H1 (cell line): ENCODE results near the gene BTG3. TPM values are rescaled to one million over a fixed set of nuclear protein-coding genes. Genes with fewer than 3 reads are reported as not detected.

Source experiments
- CTCF ChIA-PET: fragments of 300-600 bp; sonication (Branson Sonifier 250); formaldehyde crosslinking; loops from one replicate; lab custom pipeline; 2021; ENCODE audit not compliant: partially characterized antibody; lab: Charles Lee
- POLR2A ChIA-PET: fragments of 300-600 bp; sonication (Branson Sonifier 250); formaldehyde crosslinking; loops from one replicate; lab custom pipeline; 2021; ENCODE audit warnings: inconsistent platforms; ENCODE audit not compliant: partially characterized antibody; lab: Charles Lee
- DNase-seq, 2 experiments: peaks; one replicate each; pipeline versions ENCODE4 v3.0.0 to v3.0.0-alpha.2; 2010 to 2022; ENCODE audit warnings: low spot score in 2 of 2, low read depth in 1 of 2, mixed read lengths in 1 of 2
- FAIRE-seq: peaks from 2 replicates; lab custom pipeline; 2011; peaks lifted over from hg19 to GRCh38; lab: Jason Lieb, UNC
- H2AFZ ChIP-seq: 2 replicates; pipeline ENCODE4 v1.8.1; 2012; ENCODE audit warnings: low read length, inconsistent platforms
- H2AK5ac ChIP-seq: 2 replicates; pipeline ENCODE4 v1.6.1; 2013; ENCODE audit warnings: low read depth, low read length
- H2BK120ac ChIP-seq: replicated peaks from 2 replicates; pipeline ENCODE3; 2013; ENCODE audit warnings: low read depth, low read length, inconsistent platforms
- H2BK12ac ChIP-seq: 2 replicates; pipeline ENCODE4 v1.6.1; 2013; ENCODE audit warnings: low read depth, low read length
- H2BK15ac ChIP-seq: 2 replicates; pipeline ENCODE4 v1.6.1; 2013; ENCODE audit warnings: low read length
- H2BK20ac ChIP-seq: 2 replicates; pipeline ENCODE4 v1.6.1; 2013; ENCODE audit warnings: low read length
- H2BK5ac ChIP-seq: 2 replicates; pipeline ENCODE4 v1.6.1; 2013; ENCODE audit warnings: low read depth, low read length
- H3K14ac ChIP-seq: 2 replicates; pipeline ENCODE4 v1.6.1; 2013; ENCODE audit warnings: inconsistent platforms; ENCODE audit not compliant: insufficient read length
- H3K18ac ChIP-seq: 2 replicates; pipeline ENCODE4 v1.6.1; 2013; ENCODE audit warnings: low read length; ENCODE audit errors: extremely low read depth
- H3K23ac ChIP-seq: 2 replicates; pipeline ENCODE4 v1.6.1; 2013; ENCODE audit warnings: inconsistent platforms; ENCODE audit not compliant: insufficient read length
- H3K23me2 ChIP-seq: 2 replicates; pipeline ENCODE4 v1.6.1; 2013; ENCODE audit warnings: low read depth, low read length
- H3K27ac ChIP-seq: 2 replicates; pipeline ENCODE4 v1.6.1; 2011; ENCODE audit warnings: low read depth, low read length, inconsistent platforms
- H3K27me3 ChIP-seq, 4 experiments: replicated peaks in 1 of 4; 1 replicate in 1 of 4; 2 replicates in 3 of 4; pipeline versions ENCODE4 v1.6.1 to v1.8.1; 2011 to 2013; ENCODE audit warnings: low read length in 3 of 4, mild to moderate bottlenecking in 3 of 4, inconsistent platforms in 2 of 4, mixed read lengths in 2 of 4, moderate library complexity in 1 of 4; ENCODE audit not compliant: control insufficient read depth in 3 of 4, insufficient read depth in 3 of 4; ENCODE audit errors: extremely low read depth in 1 of 4
- H3K36me3 ChIP-seq, 4 experiments: 2 replicates each; pipeline versions ENCODE4 v1.6.1 to v1.8.1; 2011 to 2013; ENCODE audit warnings: mild to moderate bottlenecking in 4 of 4, low read length in 3 of 4, moderate library complexity in 2 of 4, control low read depth in 1 of 4, inconsistent platforms in 1 of 4; ENCODE audit not compliant: insufficient read depth in 4 of 4, control insufficient read depth in 2 of 4
- H3K4ac ChIP-seq: replicated peaks from 2 replicates; pipeline ENCODE3; 2013; ENCODE audit warnings: low read length, low read depth, mixed read lengths, inconsistent platforms; ENCODE audit not compliant: insufficient read length
- H3K4me1 ChIP-seq, 4 experiments: replicated peaks in 1 of 4; 1 replicate in 1 of 4; 2 replicates in 3 of 4; pipeline versions ENCODE4 v1.6.1 to v1.8.1; 2011 to 2013; ENCODE audit warnings: low read length in 3 of 4, inconsistent platforms in 2 of 4, mixed read lengths in 1 of 4; ENCODE audit not compliant: insufficient read depth in 4 of 4, control insufficient read depth in 3 of 4
- H3K4me2 ChIP-seq, 2 experiments: 2 replicates each; pipeline versions ENCODE4 v1.6.1 to v1.8.1; 2011 to 2013; ENCODE audit warnings: low read depth in 2 of 2, low read length in 2 of 2, control low read depth in 1 of 2, inconsistent platforms in 1 of 2, mild to moderate bottlenecking in 1 of 2; ENCODE audit not compliant: insufficient read depth in 1 of 2
- H3K4me3 ChIP-seq, 4 experiments: fragments of 200-600, 300-600 bp in 1 of 4; sonication (generic), shearing (Covaris generic), sonication (Bioruptor Twin) in 1 of 4; 2 replicates each; pipeline versions ENCODE4 v1.5.1 to v1.8.1; 2011 to 2016; ENCODE audit warnings: low read length in 4 of 4, low read depth in 3 of 4, control low read depth in 2 of 4, inconsistent platforms in 2 of 4, mild to moderate bottlenecking in 2 of 4, mixed read lengths in 1 of 4, moderate library complexity in 1 of 4; ENCODE audit not compliant: insufficient read depth in 2 of 4; ENCODE audit errors: extremely low read depth in 1 of 4
- H3K56ac ChIP-seq: replicated peaks from 2 replicates; pipeline ENCODE3; 2013; ENCODE audit warnings: low read depth, mild to moderate bottlenecking, mixed read lengths, low read length, inconsistent platforms; ENCODE audit not compliant: insufficient read length
- H3K79me1 ChIP-seq: 2 replicates; pipeline ENCODE4 v1.6.1; 2013; ENCODE audit warnings: low read depth, low read length, control low read depth
- H3K79me2 ChIP-seq, 2 experiments: 2 replicates each; pipeline versions ENCODE4 v1.6.1 to v1.8.1; 2012 to 2013; ENCODE audit warnings: low read length in 2 of 2, mild to moderate bottlenecking in 2 of 2, inconsistent platforms in 1 of 2; ENCODE audit not compliant: insufficient read depth in 2 of 2, control insufficient read depth in 1 of 2
- H3K9ac ChIP-seq, 4 experiments: replicated peaks in 1 of 4; 1 replicate in 1 of 4; 2 replicates in 3 of 4; pipeline versions ENCODE4 v1.6.1 to v1.8.1; 2011 to 2013; ENCODE audit warnings: low read depth in 3 of 4, low read length in 3 of 4, control low read depth in 2 of 4, mild to moderate bottlenecking in 2 of 4, moderate library complexity in 2 of 4, inconsistent platforms in 1 of 4; ENCODE audit errors: extremely low read depth in 1 of 4
- H3K9me3 ChIP-seq, 2 experiments: 2 replicates each; pipeline versions ENCODE4 v1.6.1 to v1.8.1; 2012 to 2013; ENCODE audit warnings: mild to moderate bottlenecking in 2 of 2, moderate library complexity in 2 of 2, control low read depth in 1 of 2, inconsistent platforms in 1 of 2, low read depth in 1 of 2, low read length in 1 of 2, mixed read lengths in 1 of 2; ENCODE audit not compliant: insufficient read depth in 2 of 2
- H4K20me1 ChIP-seq, 2 experiments: replicated peaks in 1 of 2; 2 replicates each; pipeline versions ENCODE3 to v1.8.1; 2011 to 2013; ENCODE audit warnings: inconsistent platforms in 2 of 2, low read length in 2 of 2, mild to moderate bottlenecking in 1 of 2; ENCODE audit not compliant: insufficient read depth in 2 of 2, control insufficient read depth in 1 of 2
- H4K5ac ChIP-seq: 2 replicates; pipeline ENCODE4 v1.6.1; 2013; ENCODE audit warnings: low read length, low read depth, mixed read lengths, inconsistent platforms; ENCODE audit not compliant: insufficient read length
- H4K8ac ChIP-seq: 2 replicates; pipeline ENCODE4 v1.8.0; 2013; ENCODE audit warnings: mild to moderate bottlenecking, moderate library complexity, low read length, inconsistent platforms; ENCODE audit not compliant: insufficient read depth; ENCODE audit errors: extremely low read depth
- H4K91ac ChIP-seq: replicated peaks from 2 replicates; pipeline ENCODE3; 2013; ENCODE audit warnings: low read length, mixed read lengths, inconsistent platforms; ENCODE audit not compliant: insufficient read length
- BCL11A ChIP-seq, 2 experiments: IDR thresholded peaks; one replicate each; pipeline ENCODE4 v1.6.1; 2011; ENCODE audit warnings: low read depth in 2 of 2, low read length in 2 of 2, mild to moderate bottlenecking in 2 of 2
- CBX5 ChIP-seq: fragments of 300-800, 300-1000 bp; sonication (generic); IDR thresholded peaks from 2 replicates; pipeline ENCODE4 v1.7.1; 2016; ENCODE audit warnings: antibody characterized with exemption, low read length, low read depth
- CEBPB ChIP-seq: IDR thresholded peaks from 2 replicates; pipeline ENCODE4 v1.6.1; 2012; ENCODE audit warnings: low read depth, low read length
- CHD1 ChIP-seq: IDR thresholded peaks from 2 replicates; pipeline ENCODE4 v1.6.1; 2012; ENCODE audit warnings: low read depth, low read length, improper control_type of control experiment
- CREB1 ChIP-seq: IDR thresholded peaks from 2 replicates; pipeline ENCODE4 v1.6.1; 2012; ENCODE audit warnings: inconsistent platforms
- EZH2 ChIP-seq: fragments of 200-600 bp; sonication (generic); IDR thresholded peaks from 2 replicates; pipeline ENCODE4 v1.7.1; 2012; ENCODE audit warnings: low read depth, mild to moderate bottlenecking, moderate library complexity, low read length, inconsistent platforms; ENCODE audit not compliant: severe bottlenecking
- JUND ChIP-seq: IDR thresholded peaks from 2 replicates; pipeline ENCODE4 v1.6.1; 2011; ENCODE audit warnings: mild to moderate bottlenecking, improper control_type of control experiment, low read length
- KDM1A ChIP-seq: fragments of 200-600, 300-600 bp; sonication (generic); IDR thresholded peaks from 2 replicates; pipeline ENCODE4 v1.7.1; 2016; ENCODE audit warnings: mild to moderate bottlenecking, low read length, borderline replicate concordance
- KDM5A ChIP-seq: fragments of 200-600 bp; IDR thresholded peaks from 2 replicates; pipeline ENCODE4 v1.7.1; 2012; ENCODE audit warnings: mild to moderate bottlenecking, low read length, inconsistent platforms, mixed read lengths
- MAFK ChIP-seq: IDR thresholded peaks from 2 replicates; pipeline ENCODE4 v1.6.1; 2012; ENCODE audit warnings: low read depth, mild to moderate bottlenecking, improper control_type of control experiment, low read length
- NANOG ChIP-seq: IDR thresholded peaks from 2 replicates; pipeline ENCODE4 v1.6.1; 2011; ENCODE audit warnings: low read length, low read depth, mild to moderate bottlenecking, inconsistent platforms; ENCODE audit not compliant: insufficient read depth, poor library complexity, severe bottlenecking
- POLR2A ChIP-seq, 2 experiments: IDR thresholded peaks; 1 replicate in 1 of 2; 2 replicates in 1 of 2; pipeline ENCODE4 v1.6.1; 2011; ENCODE audit warnings: low read depth in 2 of 2, low read length in 2 of 2, mild to moderate bottlenecking in 2 of 2; ENCODE audit errors: control extremely low read depth in 1 of 2
- SIN3A ChIP-seq, 2 experiments: IDR thresholded peaks in 1 of 2; conservative IDR thresholded peaks in 1 of 2; 2 replicates each; pipeline ENCODE4 v1.6.1; 2011 to 2012; ENCODE audit warnings: low read length in 2 of 2, improper control_type of control experiment in 1 of 2, low read depth in 1 of 2, mild to moderate bottlenecking in 1 of 2
- SIX5 ChIP-seq: IDR thresholded peaks from 2 replicates; pipeline ENCODE4 v1.6.1; 2011; ENCODE audit warnings: mild to moderate bottlenecking, low read depth, low read length
- TAF7 ChIP-seq: optimal IDR thresholded peaks from 2 replicates; pipeline ENCODE3; 2011; ENCODE audit warnings: low read depth, mild to moderate bottlenecking, inconsistent platforms, low read length, moderate library complexity, borderline replicate concordance
- YY1 ChIP-seq: IDR thresholded peaks from 2 replicates; pipeline ENCODE4 v1.6.1; 2011; ENCODE audit warnings: low read depth, mild to moderate bottlenecking, low read length
- ZNF274 ChIP-seq: IDR thresholded peaks from 2 replicates; pipeline ENCODE4 v1.7.0; 2012; ENCODE audit warnings: low read length, borderline replicate concordance; ENCODE audit errors: extremely low read depth
- polyA plus RNA-seq, 7 experiments: library from polyadenylated mRNA; depleted of rRNA in 3 of 7; stranded (reverse) in 5 of 7; unstranded in 2 of 7; fragments of >200 nt in 5 of 7; fragments of 200-250 nt in 2 of 7; gene quantifications; 1 replicate in 5 of 7; 2 replicates in 1 of 7; 4 replicates in 1 of 7; pipeline versions ENCODE4 v1.2.1 to v1.2.3, GENCODE V29; 2011 to 2013; ENCODE audit warnings: missing spikeins in 2 of 7, mixed read lengths in 2 of 7
- total RNA-seq: library from RNA; stranded (reverse); fragmentation: NEBNext Ultra II Directional; extraction: Animal tissue kit (Norgen Biotek cat#: 25700); gene quantifications from 2 replicates; pipeline ENCODE4 v1.2.1, GENCODE V29; 2021

The BTG3 gene
- total and polyA plus RNA-seq, 2 of the 8 experiments (the other 6 are each of a cell fraction or from before 2014, with no cell fraction given): 13.6 to 25.9 TPM

DNA sequence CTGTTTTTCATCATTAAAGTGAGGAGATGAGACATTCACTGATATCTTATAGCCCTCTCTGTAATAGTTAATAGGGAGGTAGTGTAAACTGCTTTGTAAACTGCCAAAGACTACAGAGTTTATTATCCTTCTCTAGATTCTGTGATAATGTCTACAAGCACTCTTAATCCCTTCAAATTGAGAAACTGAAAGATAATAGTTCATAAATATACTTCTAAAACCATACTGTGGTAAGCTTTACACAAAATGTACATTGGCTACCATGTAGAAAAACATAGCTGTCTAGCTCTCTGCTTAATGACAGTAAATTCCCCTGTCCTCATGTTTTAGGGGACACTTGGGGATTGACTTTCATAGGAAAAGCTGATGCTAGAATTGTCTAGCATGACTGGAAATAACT, 60.3 kb downstream of the BTG3 start:
- CTCF ChIA-PET: interaction anchor here (0.6 to 1.1 kb wide), 3 partner anchors 18 to 1668 kb away, joined by 3 to 5 read pairs (median 3); no protein-coding TSS in a partner anchor
- no peak overlapping the region for H3K56ac ChIP-seq
- no peak overlapping the region for H2BK15ac ChIP-seq
- no peak overlapping the region for H3K27ac ChIP-seq
- peaks cover 8 to 86% of the 10 kb centered on the region in 2 experiments for H3K79me2 ChIP-seq
- no peak overlapping the region for H3K4me2 ChIP-seq
- no peaks in the 10 kb centered on the region for H3K9me3 ChIP-seq
- H3K27me3 ChIP-seq: no peaks in the 10 kb centered on the region
- no peak overlapping the region for H4K5ac ChIP-seq
- DNase-seq (no peak), FAIRE-seq (no peak)
- H4K91ac ChIP-seq: no peak overlapping the region
- peaks cover 12% of the 10 kb centered on the region for H3K79me1 ChIP-seq
- no peak overlapping the region for H2AK5ac ChIP-seq
- H4K8ac ChIP-seq: no peak overlapping the region
- peaks cover 11 to 78% (median 38%) of the 10 kb centered on the region in 4 experiments; a peak in 7 of 8 replicates for H3K36me3 ChIP-seq
- POLR2A ChIA-PET: interaction anchor here (0.6 to 1.4 kb wide), 2 partner anchors 14 to 129 kb away, joined by 3 to 7 read pairs; no protein-coding TSS in a partner anchor
- no peak overlapping the region for H3K9ac ChIP-seq
- peaks cover 7 to 22% of the 10 kb centered on the region in 2 experiments for H4K20me1 ChIP-seq
- H3K4me1 ChIP-seq: no peaks in the 10 kb centered on the region; a peak in 1 of 7 replicates
- no peak overlapping the region for H3K4ac ChIP-seq
- no peaks in the 10 kb centered on the region for H3K23me2 ChIP-seq
- H3K14ac ChIP-seq: no peak overlapping the region
- no peak overlapping the region for H2AFZ ChIP-seq
- no peak overlapping the region for H2BK12ac ChIP-seq
- H3K23ac ChIP-seq: no peak overlapping the region
- no peak overlapping the region for H3K4me3 ChIP-seq
- H3K18ac ChIP-seq: no peak overlapping the region
- H2BK5ac ChIP-seq: no peak overlapping the region
- no peak overlapping the region for H2BK120ac ChIP-seq
- H2BK20ac ChIP-seq: no peak overlapping the region
- TF ChIP-seq ZNF274: no peak
- no peak for TF ChIP-seq KDM1A
- TF ChIP-seq CEBPB: no peak
- TF ChIP-seq EZH2: no peak
- TF ChIP-seq YY1: no peak
- TF ChIP-seq CBX5: no peak
- no peak for TF ChIP-seq POLR2A (IDR thresholded peaks at IDR 0.05; ENCODE audit: control extremely low read depth in 1 of 2, low read depth in 2 of 2, low read length in 2 of 2)
- TF ChIP-seq JUND: no peak
- no peak for TF ChIP-seq NANOG
- TF ChIP-seq BCL11A (IDR thresholded peaks at IDR 0.05; ENCODE audit: low read depth in 2 of 2, low read length in 2 of 2): no peak
- no peak for TF ChIP-seq CREB1
- TF ChIP-seq SIN3A (conservative IDR thresholded peaks at IDR 0.05 in 1 of 2, IDR thresholded peaks at IDR 0.05 in 1 of 2; ENCODE audit: low read depth in 1 of 2, low read length in 2 of 2): no peak
- no peak for TF ChIP-seq CHD1
- TF ChIP-seq TAF7: no peak
- TF ChIP-seq SIX5: no peak
- no peak for TF ChIP-seq MAFK
- no peak for TF ChIP-seq KDM5A
